GM19043 (cell line): ENCODE data around the gene CABP2.
"Not testable (repeated sequence)": the region's sequence is repeated elsewhere in the genome, so short reads cannot be mapped to it uniquely, and the experiment has no call there.

Experiments used
- ATAC-seq: cut with Tn5 transposase; IDR thresholded peaks from one replicate; pipeline ENCODE4 v1.9.1; 2021; ENCODE audit warnings: low read depth; ENCODE audit not compliant: unreplicated experiment

The CABP2 gene

GRCh38 chr11:67495234-67496005 lies 27.8 kb downstream of the CABP2 start:
- ATAC-seq: no peak

GRCh38 chr11:67494371-67495233 lies 28.6 kb downstream of the CABP2 start:
- no peak for ATAC-seq

- no peak for ATAC-seq
Observed at GRCh38 chr11:67493548-67494370, 29.5 kb downstream of the CABP2 start.

- ATAC-seq: no peak
Observed at GRCh38 chr11:67492801-67493547, 30.3 kb downstream of the CABP2 start.

- no peak for ATAC-seq
Observed at GRCh38 chr11:67492069-67492727, 31.0 kb downstream of the CABP2 start.

- ATAC-seq: no peak
Observed at GRCh38 chr11:67491276-67492068, 31.8 kb downstream of the CABP2 start.

- no peak for ATAC-seq
Observed at GRCh38 chr11:67490727-67491065, 32.5 kb downstream of the CABP2 start.

- ATAC-seq: no peak
Observed at GRCh38 chr11:67489885-67490726, 33.1 kb downstream of the CABP2 start.

- ATAC-seq: no peak
Observed at GRCh38 chr11:67489203-67489884, 33.9 kb downstream of the CABP2 start.

- ATAC-seq: no peak
Observed at GRCh38 chr11:67486481-67487195, 36.6 kb downstream of the CABP2 start.

- not testable (repeated sequence) for ATAC-seq
Observed at GRCh38 chr11:67485873-67486361, 37.3 kb downstream of the CABP2 start.

- ATAC-seq: no peak
Observed at GRCh38 chr11:67484847-67485311, 38.4 kb downstream of the CABP2 start.

- ATAC-seq: no peak
Observed at GRCh38 chr11:67483831-67484665, 39.2 kb downstream of the CABP2 start.

- ATAC-seq: peak; percentile 44
Observed at GRCh38 chr11:67482827-67483798, 40.1 kb downstream of the CABP2 start, which contains the start of gene AIP. TSS of gene AIP (plus strand) at chr11:67483026. CDS start at chr11:67483159, 133 bp downstream.
